B cell (primary cell): ENCODE data around the gene ANKRD65. TPM values are rescaled to one million over a fixed set of nuclear protein-coding genes. Genes with fewer than 3 reads are reported as not detected.

Experiments
- ATAC-seq: fragments of 200-7000 bp; cut with Tn5 transposase; one replicate; pipeline ENCODE4 v1.10.0; 2021; ENCODE audit warnings: low read depth, mild to moderate bottlenecking, moderate number of reproducible peaks, moderate library complexity
- CTCF ChIA-PET: fragments of 350-600 bp; sonication (Branson Sonifier 250); formaldehyde crosslinking; loops from one replicate; lab custom pipeline; 2021; ENCODE audit warnings: antibody characterized with exemption, inconsistent platforms; lab: Charles Lee
- POLR2A ChIA-PET: fragments of 350-600 bp; sonication (Branson Sonifier 250); formaldehyde crosslinking; loops from one replicate; lab custom pipeline; 2021; ENCODE audit warnings: antibody characterized with exemption; lab: Charles Lee
- DNase-seq: peaks from one replicate; pipeline ENCODE4 v3.0.0; 2013
- H2AFZ ChIP-seq: 2 replicates; pipeline ENCODE4 v1.6.1; 2012; ENCODE audit warnings: mild to moderate bottlenecking, low read depth, low read length; ENCODE audit not compliant: insufficient read depth, poor library complexity, severe bottlenecking
- H3K27ac ChIP-seq, 2 donors: 1 replicate in 1 of 2; 2 replicates in 1 of 2; pipeline ENCODE4 v1.5.1; 2012 to 2013; ENCODE audit warnings: low read length in 2 of 2, mild to moderate bottlenecking in 2 of 2, moderate library complexity in 1 of 2
- H3K27me3 ChIP-seq, 4 experiments: fragments of 200-600 bp in 1 of 4; sonication (generic) in 1 of 4; replicated peaks in 1 of 4; 1 replicate in 2 of 4; 2 replicates in 2 of 4; pipeline versions ENCODE4 v1.6.1 to v1.7.0; 2013 to 2016; ENCODE audit warnings: low read length in 3 of 4, mild to moderate bottlenecking in 2 of 4, mixed read lengths in 1 of 4, moderate library complexity in 1 of 4; ENCODE audit not compliant: insufficient read depth in 4 of 4, control insufficient read depth in 3 of 4; ENCODE audit errors: control extremely low read depth in 1 of 4
- H3K36me3 ChIP-seq, 2 experiments: replicated peaks in 1 of 2; 1 replicate in 1 of 2; 2 replicates in 1 of 2; pipeline versions ENCODE4 v1.6.1 to v1.7.1; 2013; ENCODE audit warnings: low read length in 1 of 2; ENCODE audit not compliant: insufficient read depth in 2 of 2, control insufficient read depth in 1 of 2; ENCODE audit errors: control extremely low read depth in 1 of 2, extremely low read depth in 1 of 2
- H3K4me1 ChIP-seq, 2 donors: fragments of 200-600 bp in 1 of 2; sonication (generic) in 1 of 2; 1 replicate in 1 of 2; 2 replicates in 1 of 2; pipeline versions ENCODE4 v1.5.1 to v1.6.1; 2013 to 2017; ENCODE audit warnings: low read length in 2 of 2; ENCODE audit not compliant: control insufficient read depth in 2 of 2, insufficient read depth in 2 of 2
- H3K4me2 ChIP-seq: replicated peaks from 2 replicates; pipeline ENCODE3; 2012; ENCODE audit warnings: mild to moderate bottlenecking, low read depth, low read length; ENCODE audit not compliant: poor library complexity, severe bottlenecking
- H3K4me3 ChIP-seq, 5 experiments: fragments of 200-600 bp in 1 of 5; sonication (generic) in 1 of 5; 1 replicate in 3 of 5; 2 replicates in 2 of 5; pipeline versions ENCODE4 v1.5.1 to v1.7.0; 2011 to 2016; ENCODE audit warnings: low read length in 4 of 5, mild to moderate bottlenecking in 4 of 5, low read depth in 2 of 5, control low read depth in 1 of 5, moderate library complexity in 1 of 5; ENCODE audit not compliant: insufficient read depth in 1 of 5; ENCODE audit errors: control extremely low read depth in 1 of 5, extremely low read depth in 1 of 5
- H3K79me2 ChIP-seq: fragments of 200-600 bp; sonication (generic); one replicate; pipeline ENCODE4 v1.6.0; 2016; ENCODE audit warnings: low read length; ENCODE audit not compliant: control insufficient read depth, insufficient read depth
- H3K9ac ChIP-seq: fragments of 200-600 bp; sonication (generic); 2 replicates; pipeline ENCODE4 v1.6.1; 2017; ENCODE audit warnings: mild to moderate bottlenecking, low read length, moderate library complexity
- H3K9me3 ChIP-seq, 3 donors: one replicate each; pipeline versions ENCODE4 v1.6.1 to v1.7.1; 2013; ENCODE audit warnings: low read length in 2 of 3; ENCODE audit not compliant: control insufficient read depth in 2 of 3, insufficient read depth in 1 of 3; ENCODE audit errors: control extremely low read depth in 1 of 3
- H4K20me1 ChIP-seq: 2 replicates; pipeline ENCODE4 v1.6.0; 2012; ENCODE audit warnings: mild to moderate bottlenecking, low read length; ENCODE audit not compliant: insufficient read depth, control insufficient read depth, poor library complexity, severe bottlenecking
- H3K27ac Mint-ChIP-seq: one replicate; pipeline ENCODE4 v1.8.0; 2021; ENCODE audit warnings: mixed read lengths
- H3K27me3 Mint-ChIP-seq: one replicate; pipeline ENCODE4 v1.8.0; 2021; ENCODE audit warnings: mixed read lengths
- H3K4me1 Mint-ChIP-seq: one replicate; pipeline ENCODE4 v1.8.0; 2021; ENCODE audit warnings: mixed read lengths
- H3K4me3 Mint-ChIP-seq: one replicate; pipeline ENCODE4 v1.8.0; 2021; ENCODE audit warnings: mixed read lengths
- H3K9me3 Mint-ChIP-seq: one replicate; pipeline ENCODE4 v1.8.0; 2022; ENCODE audit warnings: mixed read lengths; ENCODE audit not compliant: insufficient read depth
- EZH2 ChIP-seq: IDR thresholded peaks from 2 replicates; pipeline ENCODE4 v1.6.1; 2012; ENCODE audit warnings: borderline replicate concordance, low read depth, mild to moderate bottlenecking, moderate library complexity, low read length; ENCODE audit not compliant: insufficient read depth, poor library complexity, severe bottlenecking
- WGBS: methylation state at CpG from one replicate; pipeline ENCODE4 v1.1.5; 2013; ENCODE audit warnings: missing lambda C conversion rate; ENCODE audit not compliant: insufficient coverage; 5-methylcytosine and 5-hydroxymethylcytosine counted together
- intact Hi-C: fragments of 100-400 bp; cut with micrococcal nuclease; formaldehyde crosslinking; loops from one replicate; pipeline ENCODE4 v1.10.0; 2022
- polyA plus RNA-seq: library from polyadenylated mRNA; depleted of rRNA; stranded (reverse); fragments of >200 nt; gene quantifications from 2 replicates; pipeline ENCODE4 v1.2.3, GENCODE V29; 2012
- total RNA-seq, 2 donors: library from RNA; stranded (reverse); fragments of 120-200 nt in 1 of 2; gene quantifications; 1 replicate in 1 of 2; 2 replicates in 1 of 2; pipeline versions ENCODE4 v1.2.3 to v1.2.4, GENCODE V29; 2013 to 2022
- TF ChIP-seq, protein P1 (sequence below): fragments of 200-600 bp; IDR thresholded peaks from one replicate; pipeline ENCODE4 v1.8.0; 2022; ENCODE audit warnings: antibody characterized with exemption, mild to moderate bottlenecking

The ANKRD65 gene
- total and polyA plus RNA-seq, 2 donors (not counting 1 experiment from before 2014, with no cell fraction given) = 0.12 TPM; not detected in 1

DNA sequence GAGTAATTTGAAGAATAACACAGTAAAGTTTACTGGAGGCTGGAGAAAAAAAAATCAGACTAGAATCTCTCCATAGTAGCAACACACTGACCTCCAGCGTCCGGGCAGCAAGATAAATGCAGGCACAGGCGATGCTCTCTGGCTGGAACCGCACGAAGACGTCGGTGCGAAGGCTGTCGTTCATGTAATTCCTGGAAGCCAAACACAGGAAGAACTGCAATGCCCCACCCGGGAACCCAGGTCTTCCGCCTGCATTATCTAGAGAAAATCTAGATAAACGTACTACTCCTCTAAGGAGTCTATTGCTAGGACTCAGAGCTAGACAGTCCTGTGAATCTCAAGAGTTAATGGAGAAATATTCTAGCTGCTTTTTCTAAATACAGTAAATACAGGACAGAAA lies 30.4 kb downstream of the ANKRD65 start:
- ChIA-PET POLR2A (no interaction called here), CTCF (interaction anchor here (1.0 kb wide), 1 partner anchor 8 kb away, joined by 3 read pairs; the partner anchor contains the start of gene CCNL2)
- ATAC-seq (no peak), DNase-seq (no peak)
- Histone ChIP-seq H3K4me3 (no peak overlapping the region), H3K4me1 (no peaks in the 10 kb centered on the region), H2AFZ (no peak overlapping the region), H3K9ac (no peak overlapping the region), H3K9me3 (no peaks in the 10 kb centered on the region), H3K27me3 (no peaks in the 10 kb centered on the region), H3K27ac (no peak overlapping the region), H4K20me1 (peaks cover 62% of the 10 kb centered on the region), H3K4me2 (no peak overlapping the region), H3K36me3 (peaks cover 23 to 94% of the 10 kb centered on the region in 2 experiments), H3K79me2 (peaks cover 52% of the 10 kb centered on the region)
- H3K4me3 Mint-ChIP-seq = no peak overlapping the region
- H3K4me1 Mint-ChIP-seq = peaks cover 10% of the 10 kb centered on the region
- TF ChIP-seq, protein P1, sequence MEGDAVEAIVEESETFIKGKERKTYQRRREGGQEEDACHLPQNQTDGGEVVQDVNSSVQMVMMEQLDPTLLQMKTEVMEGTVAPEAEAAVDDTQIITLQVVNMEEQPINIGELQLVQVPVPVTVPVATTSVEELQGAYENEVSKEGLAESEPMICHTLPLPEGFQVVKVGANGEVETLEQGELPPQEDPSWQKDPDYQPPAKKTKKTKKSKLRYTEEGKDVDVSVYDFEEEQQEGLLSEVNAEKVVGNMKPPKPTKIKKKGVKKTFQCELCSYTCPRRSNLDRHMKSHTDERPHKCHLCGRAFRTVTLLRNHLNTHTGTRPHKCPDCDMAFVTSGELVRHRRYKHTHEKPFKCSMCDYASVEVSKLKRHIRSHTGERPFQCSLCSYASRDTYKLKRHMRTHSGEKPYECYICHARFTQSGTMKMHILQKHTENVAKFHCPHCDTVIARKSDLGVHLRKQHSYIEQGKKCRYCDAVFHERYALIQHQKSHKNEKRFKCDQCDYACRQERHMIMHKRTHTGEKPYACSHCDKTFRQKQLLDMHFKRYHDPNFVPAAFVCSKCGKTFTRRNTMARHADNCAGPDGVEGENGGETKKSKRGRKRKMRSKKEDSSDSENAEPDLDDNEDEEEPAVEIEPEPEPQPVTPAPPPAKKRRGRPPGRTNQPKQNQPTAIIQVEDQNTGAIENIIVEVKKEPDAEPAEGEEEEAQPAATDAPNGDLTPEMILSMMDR = no peak
- TF ChIP-seq EZH2 = no peak
- no peak overlapping the region for H3K27ac Mint-ChIP-seq
- intact Hi-C loops = no loop called here
- no peaks in the 10 kb centered on the region for H3K9me3 Mint-ChIP-seq
- WGBS = 95% methylated on average over 9 of the region's 12 CpGs
- no peaks in the 10 kb centered on the region for H3K27me3 Mint-ChIP-seq

DNA sequence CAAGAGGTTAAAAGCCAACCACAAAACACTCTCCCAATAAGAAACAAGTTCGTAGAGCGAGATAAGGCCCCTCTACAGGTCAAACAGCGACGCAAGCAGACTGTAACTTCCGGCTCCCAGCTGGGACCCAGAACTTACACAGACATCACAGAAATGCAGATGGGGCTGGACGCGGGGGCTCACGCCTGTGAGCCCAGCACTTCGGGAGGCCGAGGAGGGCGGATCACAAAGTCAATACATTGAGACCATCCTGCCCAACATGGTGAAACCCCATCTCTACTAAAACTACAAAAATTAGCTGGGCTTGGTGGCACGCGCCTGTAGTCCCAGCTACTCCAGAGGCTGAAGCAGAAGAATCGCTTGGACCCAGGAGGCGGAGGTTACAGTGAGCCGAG lies 33.0 kb downstream of the ANKRD65 start:
- H3K27ac ChIP-seq = no peak overlapping the region
- intact Hi-C loops = no loop called here
- no peak overlapping the region for H3K4me2 ChIP-seq
- ChIA-PET CTCF (no interaction called here), POLR2A (no interaction called here)
- peaks cover 15 to 74% of the 10 kb centered on the region in 2 experiments for H3K36me3 ChIP-seq
- no peaks in the 10 kb centered on the region for H3K27me3 Mint-ChIP-seq
- H3K4me1 Mint-ChIP-seq = no peaks in the 10 kb centered on the region
- 97% methylated on average over 5 of the region's 16 CpGs for WGBS
- TF ChIP-seq, protein P1 = no peak
- TF ChIP-seq EZH2 = no peak
- no peaks in the 10 kb centered on the region for H3K27me3 ChIP-seq
- H2AFZ ChIP-seq = no peak overlapping the region
- no peak overlapping the region for H3K4me3 Mint-ChIP-seq
- peaks cover 44% of the 10 kb centered on the region for H4K20me1 ChIP-seq
- no peak overlapping the region for H3K9ac ChIP-seq
- no peak overlapping the region for H3K27ac Mint-ChIP-seq
- H3K9me3 Mint-ChIP-seq = no peaks in the 10 kb centered on the region
- H3K4me1 ChIP-seq = no peaks in the 10 kb centered on the region
- H3K4me3 ChIP-seq = no peak overlapping the region
- H3K79me2 ChIP-seq = peaks cover 27% of the 10 kb centered on the region
- no peaks in the 10 kb centered on the region for H3K9me3 ChIP-seq
- ATAC-seq (no peak), DNase-seq (no peak)
